ENCODE data around the gene OGDH.
"Not testable (repeated sequence)": the region's sequence is repeated elsewhere in the genome, so short reads cannot be mapped to it uniquely, and the experiment has no call there.

The OGDH gene

DNA sequence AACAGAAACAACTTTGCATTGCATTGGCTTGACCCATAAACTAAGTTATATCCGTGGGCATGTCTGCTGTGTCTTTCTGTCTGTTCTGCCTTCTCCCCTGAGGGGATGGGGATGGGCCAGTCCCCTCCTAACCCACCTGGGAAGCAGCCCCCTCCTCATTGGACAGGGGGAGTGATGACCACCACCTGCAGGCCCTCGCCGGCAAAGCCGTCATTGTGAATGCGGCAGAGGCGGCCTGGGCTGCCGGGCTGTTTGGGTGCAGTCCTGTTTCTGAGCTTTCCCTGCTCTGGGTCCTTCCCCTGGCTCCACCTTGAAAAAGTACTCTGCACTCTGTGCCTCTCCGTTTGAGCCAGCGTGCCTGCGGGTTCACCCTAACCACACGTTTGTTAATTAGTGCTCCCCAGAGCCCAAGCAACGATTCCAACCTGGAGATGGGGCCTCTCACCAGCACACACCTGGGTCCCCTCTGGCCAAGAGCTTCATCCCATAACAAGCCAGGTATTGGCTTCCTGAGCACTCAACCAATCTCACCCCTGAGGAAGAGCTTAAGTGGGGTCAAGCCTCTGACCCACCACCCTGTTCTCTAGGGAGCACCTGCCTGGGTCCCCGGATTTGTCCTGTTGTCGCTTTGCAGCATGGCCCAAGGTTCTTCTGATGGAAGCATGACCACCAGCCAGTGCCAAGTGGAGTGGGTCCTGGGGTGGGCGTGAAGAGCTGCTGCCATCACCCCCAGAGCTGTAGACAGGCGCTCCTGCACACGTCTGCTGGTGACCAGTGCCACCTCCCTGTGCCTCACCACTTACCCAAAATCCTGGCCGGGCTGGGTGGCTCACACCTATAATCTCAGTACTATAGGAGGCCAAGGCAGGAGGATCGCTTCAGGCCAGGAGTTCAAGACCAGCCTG lies 102.8 kb downstream of the OGDH start:
- no peak for DNase-seq

- DNase-seq: no peak
Observed at GRCh38 chr7:44709945-44710596, 103.6 kb downstream of the OGDH start.

- DNase-seq: no peak
Observed at GRCh38 chr7:44711528-44711927, 105.1 kb downstream of the OGDH start.

- DNase-seq: no peak
Observed at GRCh38 chr7:44712012-44712411, 105.6 kb downstream of the OGDH start.

GRCh38 chr7:44713141-44713540 lies 106.7 kb downstream of the OGDH start:
- no peak for DNase-seq

DNA sequence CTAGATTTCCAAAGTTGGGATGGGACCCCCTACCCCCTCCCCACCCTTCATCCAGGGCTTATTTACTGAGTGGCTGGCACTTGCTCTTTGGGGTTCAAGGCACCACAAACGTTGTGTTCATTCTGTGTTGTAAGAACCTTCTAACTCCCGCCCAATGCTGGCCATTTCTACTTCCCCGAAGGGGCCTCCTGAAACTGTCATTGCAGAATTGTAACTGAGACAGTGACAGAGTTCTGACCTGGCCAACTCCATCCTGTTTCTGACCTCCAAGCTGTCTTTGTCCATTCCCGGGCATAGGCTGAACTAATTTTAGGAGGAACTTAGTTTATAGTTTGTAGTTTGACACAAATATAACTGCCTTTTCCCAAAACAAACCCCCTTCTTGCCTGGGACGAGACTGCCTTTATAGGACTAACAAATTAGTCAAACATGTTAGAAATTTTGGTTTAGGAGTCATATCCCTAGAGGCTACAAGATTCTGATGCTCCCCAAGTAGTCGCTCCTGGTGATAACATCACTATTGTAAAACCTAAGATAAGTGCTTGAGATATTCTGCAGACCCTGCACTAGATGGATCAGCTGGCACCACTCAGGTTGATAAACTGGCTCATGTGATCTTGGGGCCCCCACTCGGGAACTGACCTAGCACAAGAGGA lies 107.4 kb downstream of the OGDH start:
- no peak for DNase-seq

DNA sequence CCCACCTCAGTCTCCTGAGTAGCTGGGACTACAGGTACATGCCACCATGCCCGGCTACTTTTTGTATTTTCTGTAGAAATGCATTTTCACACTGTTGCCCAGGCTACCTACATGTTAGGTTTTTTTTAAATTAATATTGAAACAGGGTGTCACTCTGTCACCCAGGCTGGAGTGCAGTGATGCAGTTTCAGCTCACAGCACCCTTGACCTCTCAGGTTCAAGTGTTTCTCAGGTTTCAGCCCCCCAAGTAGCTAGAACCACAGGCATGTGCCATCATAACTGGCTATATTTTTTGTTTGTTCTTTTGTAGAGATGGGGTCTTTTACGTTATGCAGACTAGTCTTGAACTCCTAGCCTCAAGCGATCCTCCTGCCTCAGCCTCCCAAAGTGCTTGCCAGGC lies 109.8 kb downstream of the OGDH start:
- no peak for DNase-seq

GRCh38 chr7:44720301-44720700 lies 113.9 kb downstream of the OGDH start:
- DNase-seq: no peak

DNA sequence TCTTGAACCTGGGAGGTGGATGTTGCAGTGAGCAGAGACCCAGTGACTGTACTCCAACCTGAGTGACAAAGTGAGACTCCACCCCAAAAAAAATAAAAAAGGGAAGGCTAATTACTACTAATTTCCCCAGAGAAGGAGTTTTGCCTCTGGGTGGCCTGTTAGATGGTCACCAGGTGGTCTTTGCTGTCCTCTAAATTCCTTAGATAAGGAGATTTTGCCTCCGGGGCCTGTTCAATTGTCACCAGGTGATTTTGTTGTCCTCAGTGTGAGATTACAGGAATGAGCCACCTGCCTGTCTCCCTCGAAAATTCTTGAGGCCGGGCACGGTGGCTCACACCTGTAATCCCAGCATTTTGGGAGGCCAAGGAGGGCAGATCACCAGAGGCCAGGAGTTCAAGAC lies 117.8 kb downstream of the OGDH start:
- no peak for DNase-seq

- DNase-seq: not testable (repeated sequence)
Observed at GRCh38 chr7:44726250-44726649, 119.8 kb downstream of the OGDH start.

- DNase-seq: peak; percentile 95
Observed at GRCh38 chr7:44727158-44727936, 120.9 kb downstream of the OGDH start.

- DNase-seq: no peak
Observed at GRCh38 chr7:44727937-44728262, 121.5 kb downstream of the OGDH start.

GRCh38 chr7:44729949-44730590 lies 123.6 kb downstream of the OGDH start:
- DNase-seq: no peak

- DNase-seq: not testable (repeated sequence)
Observed at GRCh38 chr7:44732971-44733370, 126.5 kb downstream of the OGDH start.

DNA sequence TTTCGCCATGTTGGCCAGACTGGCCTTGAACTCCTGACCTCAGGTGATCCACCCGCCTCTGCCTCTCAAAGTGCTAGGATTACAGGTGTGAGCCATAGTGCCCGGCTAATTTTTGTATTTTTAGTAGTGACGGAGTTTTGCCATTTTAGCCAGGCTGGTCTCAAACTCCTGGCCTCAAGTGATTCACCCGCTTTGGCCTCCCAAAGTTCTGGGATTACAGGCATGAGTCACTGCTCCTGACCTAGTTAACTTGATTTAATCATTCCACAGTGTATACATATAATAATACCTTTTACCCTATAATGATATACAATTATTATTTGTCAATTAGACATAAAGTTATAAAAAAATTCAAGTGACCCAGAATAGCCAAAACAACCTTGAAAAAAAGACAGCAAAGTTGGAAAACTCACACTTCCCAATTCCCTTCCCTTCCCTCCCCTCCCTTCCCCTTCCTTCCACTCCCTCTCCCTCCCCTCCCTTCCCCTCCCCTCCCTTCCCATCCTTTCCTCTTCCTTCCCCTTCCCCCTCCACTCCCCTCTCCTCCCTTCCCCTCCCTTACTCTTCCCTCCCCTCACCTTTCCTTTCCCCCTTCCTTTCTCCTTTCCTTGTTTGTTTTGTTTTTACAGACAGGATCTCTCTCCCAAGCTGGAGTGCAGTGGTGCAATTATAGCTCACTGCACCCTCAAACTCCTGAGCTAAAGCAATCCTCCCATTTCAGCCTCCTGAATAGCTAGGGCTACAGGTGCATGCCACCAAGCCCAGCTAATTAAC lies 127.5 kb downstream of the OGDH start:
- DNase-seq: peak; percentile 85

- peak; percentile 98 for DNase-seq
Observed at GRCh38 chr7:44735403-44736165, 129.2 kb downstream of the OGDH start.

DNA sequence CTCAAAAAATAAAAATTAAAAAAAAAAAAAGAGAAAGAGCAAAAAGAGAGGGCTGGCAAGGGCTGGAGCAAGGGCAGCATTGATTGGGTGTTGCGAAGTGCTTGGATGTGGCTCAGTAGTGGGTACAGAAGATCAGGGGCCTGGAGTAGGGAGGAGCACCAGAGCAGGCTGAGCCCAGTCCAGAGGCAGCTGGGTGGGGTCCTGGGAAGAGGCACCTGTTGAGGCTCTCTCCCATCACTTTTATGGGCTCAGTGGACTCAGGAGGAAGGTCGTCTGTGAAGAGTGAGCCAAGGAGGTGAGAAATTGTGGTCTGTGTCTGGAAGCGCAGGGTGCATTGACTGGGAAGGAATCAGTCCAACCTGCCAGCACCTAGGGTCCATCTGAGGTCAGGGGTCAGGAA lies 130.5 kb downstream of the OGDH start:
- DNase-seq: no peak

DNA sequence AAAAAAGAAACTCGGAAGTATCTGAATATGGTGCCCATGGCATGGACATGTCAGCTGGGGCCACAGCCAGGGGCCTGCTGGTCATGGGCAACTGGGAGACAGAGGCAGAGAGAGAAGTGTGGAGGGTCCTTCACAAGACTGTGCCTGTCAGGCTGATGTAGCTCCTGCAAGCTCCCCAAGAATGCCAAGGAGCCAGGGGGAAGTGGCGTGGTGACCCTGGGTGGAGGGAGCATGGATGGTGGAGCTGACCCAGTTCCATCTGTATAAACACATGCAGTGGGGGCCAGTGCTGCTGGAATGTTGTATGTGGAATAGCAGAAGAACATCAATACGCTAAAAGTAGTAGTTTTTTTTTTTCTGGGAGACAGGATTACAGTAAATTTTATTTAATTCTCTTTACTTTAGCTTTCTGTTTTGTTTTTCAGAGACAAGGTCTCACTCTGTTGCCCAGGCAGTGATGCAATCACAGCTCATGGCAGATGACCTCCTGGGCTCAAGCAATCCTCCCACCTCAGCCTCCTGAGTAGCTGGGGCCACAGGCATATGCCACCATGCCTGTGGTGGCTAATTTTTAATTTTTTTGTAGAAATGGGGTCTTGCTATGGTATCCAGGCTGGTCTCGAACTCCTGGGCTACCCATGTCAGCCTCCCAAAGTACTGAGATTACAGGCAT lies 131.8 kb downstream of the OGDH start:
- DNase-seq: no peak

GRCh38 chr7:44738876-44739665 lies 132.6 kb downstream of the OGDH start:
- DNase-seq: no peak

DNA sequence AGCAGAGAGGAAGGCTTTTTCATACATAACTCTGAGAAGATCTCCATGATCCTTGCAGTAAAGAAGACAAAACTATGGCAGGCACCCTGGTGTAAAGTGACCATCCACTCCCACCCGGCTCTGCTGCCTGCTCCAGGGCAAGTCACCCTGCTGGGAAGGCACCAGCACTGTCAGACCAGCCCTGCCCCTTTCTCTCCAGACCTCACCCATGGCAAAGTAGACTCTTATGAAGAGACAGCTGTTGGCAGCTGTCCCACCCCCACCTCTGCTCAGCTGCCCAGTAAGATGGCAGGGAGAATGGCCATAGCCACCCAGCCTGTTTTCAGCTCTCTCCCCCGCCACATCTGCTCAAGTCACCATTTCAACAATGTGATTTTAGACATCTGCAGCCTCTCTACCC lies 133.6 kb downstream of the OGDH start:
- no peak for DNase-seq
